Lung (tissue), 12 donors: ENCODE data around the gene OBP2B. TPM values are rescaled to one million over a fixed set of nuclear protein-coding genes. Genes with fewer than 3 reads are reported as not detected.
A peak's percentile ranks its signal among the peaks of the same experiment; 100 is the strongest.

Experiments
- ATAC-seq: fragments of 200-7000 bp; cut with Tn5 transposase; one replicate; pipeline ENCODE4 v1.9.1; 2020; ENCODE audit warnings: moderate number of reproducible peaks; ENCODE audit not compliant: insufficient read depth, low FRiP score
- DNase-seq, 3 donors: peaks; one replicate each; pipeline ENCODE4 v3.0.0-alpha.2; 2013 to 2017
- H3K27ac ChIP-seq, 2 donors: one replicate each; pipeline ENCODE4 v1.5.1; 2013; ENCODE audit warnings: mild to moderate bottlenecking in 2 of 2, moderate library complexity in 2 of 2, control low read depth in 1 of 2, inconsistent platforms in 1 of 2, low read depth in 1 of 2, low read length in 1 of 2
- H3K27me3 ChIP-seq, 3 donors: one replicate each; pipeline ENCODE4 v1.5.1; 2013; ENCODE audit warnings: low read length in 2 of 3; ENCODE audit not compliant: control insufficient read depth in 3 of 3, insufficient read depth in 3 of 3
- H3K36me3 ChIP-seq, 4 donors: one replicate each; pipeline ENCODE4 v1.5.1; 2013; ENCODE audit warnings: low read length in 4 of 4, mild to moderate bottlenecking in 1 of 4, moderate library complexity in 1 of 4; ENCODE audit not compliant: control insufficient read depth in 4 of 4, insufficient read depth in 4 of 4
- H3K4me1 ChIP-seq, 5 donors: one replicate each; pipeline ENCODE4 v1.5.1; 2013; ENCODE audit warnings: low read length in 5 of 5, mild to moderate bottlenecking in 2 of 5, moderate library complexity in 1 of 5; ENCODE audit not compliant: control insufficient read depth in 5 of 5, insufficient read depth in 5 of 5
- H3K4me3 ChIP-seq: one replicate; pipeline ENCODE4 v1.5.1; 2013; ENCODE audit warnings: mild to moderate bottlenecking, control low read depth, moderate library complexity
- H3K9ac ChIP-seq, 2 donors: one replicate each; pipeline ENCODE4 v1.5.1; 2013; ENCODE audit warnings: low read length in 2 of 2, control low read depth in 1 of 2; ENCODE audit not compliant: insufficient read depth in 1 of 2
- H3K9me3 ChIP-seq, 4 donors: one replicate each; pipeline ENCODE4 v1.5.1; 2013; ENCODE audit warnings: low read length in 3 of 4, mild to moderate bottlenecking in 1 of 4, moderate library complexity in 1 of 4; ENCODE audit not compliant: control insufficient read depth in 4 of 4, insufficient read depth in 3 of 4
- WGBS, 2 donors: extraction: QIAGEN DNeasy Blood & Tissue Kit; methylation state at CpG; one replicate each; pipeline ENCODE4 v1.1.7; 2013; 5-methylcytosine and 5-hydroxymethylcytosine counted together
- polyA plus RNA-seq, 2 donors: library from polyadenylated mRNA; stranded (reverse); fragments of 200-250 nt; gene quantifications; one replicate each; pipeline ENCODE4 v1.2.1, GENCODE V29; 2013
- total RNA-seq, 2 donors: library from RNA; depleted of rRNA in 1 of 2; stranded (reverse); fragments of >200 nt in 1 of 2; gene quantifications; one replicate each; pipeline ENCODE4 v1.2.1, GENCODE V29; 2014 to 2021
- TF ChIP-seq, protein P1 (sequence below): IDR thresholded peaks from 2 replicates; pipeline ENCODE4 v1.5.1; 2012; ENCODE audit warnings: mild to moderate bottlenecking; ENCODE audit errors: control extremely low read depth, extremely low read depth
- donor health status: control.
- donor health status: control.
- donor health status: Bipolar disorder and iron deficiency.
- donor health status: healthy.
- donor health status: DM: yes; HTN: yes; CAD: no.

Gene OBP2B
- total and polyA plus RNA-seq, 4 donors, result not detected

DNA sequence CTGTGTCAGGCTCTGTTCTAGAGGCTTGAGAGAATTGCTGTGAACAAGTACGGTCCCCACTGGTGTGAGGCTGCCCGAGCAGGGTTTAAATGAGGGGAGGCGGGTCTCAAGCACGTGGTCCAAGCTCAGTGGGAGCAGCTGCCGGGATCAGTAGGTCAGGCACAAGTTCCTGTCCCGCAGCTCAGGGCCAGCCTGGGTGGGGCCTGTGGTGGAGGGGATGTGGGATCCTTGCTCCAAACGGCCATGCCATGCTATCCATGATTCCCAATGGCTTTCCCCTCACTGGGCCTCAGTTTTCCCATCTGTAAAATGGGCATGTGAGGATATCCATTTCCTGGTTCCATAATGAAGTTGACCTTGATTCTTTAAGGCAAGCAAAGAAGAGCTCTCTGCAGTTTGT, 17.1 kb downstream of the OBP2B start:
- DNase-seq (no peak), ATAC-seq (no peak)
- Histone ChIP-seq H3K9me3 (peaks cover 0 to 3% (median 1%) of the 10 kb centered on the region in 4 donors), H3K27ac (no peak overlapping the region), H3K9ac (no peak overlapping the region), H3K4me3 (no peak overlapping the region), H3K36me3 (no peaks in the 10 kb centered on the region), H3K27me3 (peaks cover 0 to 3% (median 0%) of the 10 kb centered on the region in 3 donors), H3K4me1 (no peaks in the 10 kb centered on the region)
- TF ChIP-seq, protein P1, sequence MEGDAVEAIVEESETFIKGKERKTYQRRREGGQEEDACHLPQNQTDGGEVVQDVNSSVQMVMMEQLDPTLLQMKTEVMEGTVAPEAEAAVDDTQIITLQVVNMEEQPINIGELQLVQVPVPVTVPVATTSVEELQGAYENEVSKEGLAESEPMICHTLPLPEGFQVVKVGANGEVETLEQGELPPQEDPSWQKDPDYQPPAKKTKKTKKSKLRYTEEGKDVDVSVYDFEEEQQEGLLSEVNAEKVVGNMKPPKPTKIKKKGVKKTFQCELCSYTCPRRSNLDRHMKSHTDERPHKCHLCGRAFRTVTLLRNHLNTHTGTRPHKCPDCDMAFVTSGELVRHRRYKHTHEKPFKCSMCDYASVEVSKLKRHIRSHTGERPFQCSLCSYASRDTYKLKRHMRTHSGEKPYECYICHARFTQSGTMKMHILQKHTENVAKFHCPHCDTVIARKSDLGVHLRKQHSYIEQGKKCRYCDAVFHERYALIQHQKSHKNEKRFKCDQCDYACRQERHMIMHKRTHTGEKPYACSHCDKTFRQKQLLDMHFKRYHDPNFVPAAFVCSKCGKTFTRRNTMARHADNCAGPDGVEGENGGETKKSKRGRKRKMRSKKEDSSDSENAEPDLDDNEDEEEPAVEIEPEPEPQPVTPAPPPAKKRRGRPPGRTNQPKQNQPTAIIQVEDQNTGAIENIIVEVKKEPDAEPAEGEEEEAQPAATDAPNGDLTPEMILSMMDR, result no peak
- 63 to 66% methylated on average over 7 of the region's 7 CpGs for WGBS, 2 donors

DNA sequence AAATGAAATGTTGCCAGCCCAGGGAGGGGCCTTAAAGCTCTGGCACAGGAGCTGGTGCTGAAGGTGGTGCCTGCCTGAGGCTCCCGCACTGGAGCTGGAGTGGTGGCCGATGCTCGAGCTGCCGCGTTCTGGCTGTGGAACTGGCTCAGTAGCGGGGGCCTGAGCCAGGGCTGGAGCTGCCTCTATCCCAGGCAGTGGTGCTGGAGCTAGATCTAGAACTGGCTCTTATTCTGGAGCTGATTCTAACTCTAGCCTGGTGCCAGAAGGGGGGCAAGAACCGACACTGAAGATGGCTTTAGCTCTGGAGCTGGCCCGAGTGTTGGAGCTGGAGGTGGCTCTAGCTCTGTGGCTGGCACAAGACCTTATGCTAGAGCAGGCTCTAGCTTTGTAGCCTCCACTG, 19.2 kb downstream of the OBP2B start:
- H3K27ac ChIP-seq, result no peak overlapping the region
- peaks cover 0 to 5% (median 2%) of the 10 kb centered on the region in 3 donors for H3K27me3 ChIP-seq
- TF ChIP-seq, protein P1, result no peak
- no peak overlapping the region for H3K9ac ChIP-seq
- no peak for DNase-seq
- peaks cover 0 to 3% (median 0%) of the 10 kb centered on the region in 4 donors for H3K9me3 ChIP-seq
- H3K4me1 ChIP-seq, result no peaks in the 10 kb centered on the region
- WGBS, 2 donors, result 80 to 82% methylated on average over 8 of the region's 8 CpGs
- no peak overlapping the region for H3K4me3 ChIP-seq
- no peak for ATAC-seq
- H3K36me3 ChIP-seq, result no peaks in the 10 kb centered on the region

DNA sequence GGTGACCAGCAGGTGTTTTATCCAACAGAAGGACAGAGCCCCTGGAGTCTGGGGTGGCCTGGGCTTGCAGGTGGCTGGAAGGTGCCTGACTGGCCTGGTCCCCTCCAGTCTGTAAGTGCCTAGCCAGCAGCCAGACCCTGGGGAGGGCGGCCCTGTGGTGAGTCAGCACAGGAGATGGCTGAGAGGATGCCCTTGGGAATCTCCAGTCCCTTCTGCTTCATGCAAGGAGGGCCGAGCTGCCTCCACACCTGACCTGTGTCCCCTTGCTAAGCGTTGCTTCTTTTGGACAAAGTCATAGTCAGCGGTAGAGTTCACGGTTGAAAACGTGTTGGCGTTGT, 20.2 kb downstream of the OBP2B start:
- H3K9ac ChIP-seq, result no peak overlapping the region
- no peak overlapping the region for H3K4me3 ChIP-seq
- no peak overlapping the region for H3K27ac ChIP-seq
- peaks cover 0 to 5% (median 2%) of the 10 kb centered on the region in 3 donors for H3K27me3 ChIP-seq
- WGBS, 2 donors, result 84 to 86% methylated on average over 7 of the region's 7 CpGs
- no peaks in the 10 kb centered on the region for H3K36me3 ChIP-seq
- peaks cover 0 to 3% (median 0%) of the 10 kb centered on the region in 4 donors for H3K9me3 ChIP-seq
- DNase-seq (no peak), ATAC-seq (no peak)
- TF ChIP-seq, protein P1, result no peak
- no peaks in the 10 kb centered on the region for H3K4me1 ChIP-seq

DNA sequence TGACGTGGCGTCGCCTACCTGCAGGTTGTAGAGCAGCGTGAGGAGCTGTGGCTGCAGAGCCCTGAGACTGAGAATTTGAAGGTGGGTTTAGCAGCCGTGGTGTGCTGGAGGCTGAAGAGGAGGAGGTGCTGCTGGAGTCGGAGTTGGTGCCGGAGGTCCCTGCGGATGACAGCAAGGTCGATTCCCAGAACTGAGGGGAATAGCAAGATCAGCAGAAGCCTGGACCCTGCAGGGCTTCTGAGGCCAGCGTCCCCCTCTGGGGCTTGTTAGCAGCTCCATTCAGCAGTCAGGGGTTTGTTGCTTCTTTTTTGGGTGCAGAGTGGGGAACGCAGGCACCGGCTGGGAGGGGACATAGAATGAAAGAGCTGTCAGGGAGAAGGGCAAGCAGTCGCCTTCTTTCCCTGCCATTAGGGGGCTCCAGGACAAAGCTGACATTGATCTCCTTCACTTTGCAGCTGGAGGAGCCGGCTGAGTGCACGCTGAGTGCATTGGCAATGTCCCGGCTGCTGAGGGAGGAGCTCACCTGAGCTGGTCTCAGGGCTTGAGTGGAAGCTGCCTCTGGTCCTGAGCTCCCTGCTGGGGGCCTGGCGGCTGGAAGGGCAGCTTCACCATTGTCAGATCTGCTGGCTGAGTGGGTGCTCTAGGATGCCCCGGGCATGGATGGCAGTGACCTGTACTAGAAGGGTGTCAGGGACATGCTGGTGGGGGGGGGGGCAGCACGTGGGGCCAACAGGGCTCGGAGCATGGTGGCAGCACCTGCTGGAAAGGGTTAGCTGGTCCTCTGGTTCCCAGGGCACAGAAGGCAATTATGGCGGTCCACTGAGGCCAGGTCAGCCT, 20.8 kb downstream of the OBP2B start:
- no peak overlapping the region for H3K9ac ChIP-seq
- no peak overlapping the region for H3K27ac ChIP-seq
- no peak overlapping the region for H3K4me3 ChIP-seq
- H3K4me1 ChIP-seq, result no peaks in the 10 kb centered on the region
- DNase-seq (peak; percentile 31 to 49 (median 45)), ATAC-seq (no peak)
- 51 to 58% methylated on average over 20 to 21 of the region's 21 CpGs for WGBS, 2 donors
- H3K27me3 ChIP-seq, result peaks cover 0 to 7% (median 5%) of the 10 kb centered on the region in 3 donors
- H3K9me3 ChIP-seq, result peaks cover 0 to 3% (median 0%) of the 10 kb centered on the region in 4 donors
- TF ChIP-seq, protein P1, result no peak
- H3K36me3 ChIP-seq, result no peaks in the 10 kb centered on the region
